Subcutaneous abdominal adipose tissue (tissue), 5 donors: ENCODE measurements around the gene NAB2.
A peak's percentile ranks its signal among the peaks of the same experiment; 100 is the strongest.

Experiments used
- H3K27ac ChIP-seq: one replicate; pipeline ENCODE4 v1.7.0; 2013; ENCODE audit warnings: low read depth, mild to moderate bottlenecking, inconsistent platforms, low read length, moderate library complexity
- H3K27me3 ChIP-seq, 5 donors: one replicate each; pipeline ENCODE4 v1.7.0; 2013; ENCODE audit warnings: low read length in 5 of 5, inconsistent platforms in 1 of 5; ENCODE audit not compliant: control insufficient read depth in 5 of 5, insufficient read depth in 4 of 5
- H3K36me3 ChIP-seq, 5 donors: one replicate each; pipeline ENCODE4 v1.7.0; 2013; ENCODE audit warnings: low read length in 5 of 5; ENCODE audit not compliant: control insufficient read depth in 5 of 5, insufficient read depth in 5 of 5
- H3K4me1 ChIP-seq, 5 donors: one replicate each; pipeline ENCODE4 v1.7.0; 2013; ENCODE audit warnings: low read length in 5 of 5, mild to moderate bottlenecking in 3 of 5, moderate library complexity in 1 of 5; ENCODE audit not compliant: control insufficient read depth in 5 of 5, insufficient read depth in 5 of 5
- H3K4me3 ChIP-seq, 5 donors: one replicate each; pipeline ENCODE4 v1.7.0; 2013; ENCODE audit warnings: low read length in 5 of 5, low read depth in 1 of 5
- H3K9ac ChIP-seq, 5 donors: one replicate each; pipeline ENCODE4 v1.7.0; 2013; ENCODE audit warnings: low read length in 5 of 5, mild to moderate bottlenecking in 4 of 5, moderate library complexity in 3 of 5
- H3K9me3 ChIP-seq, 5 donors: one replicate each; pipeline ENCODE4 v1.7.0; 2013; ENCODE audit warnings: low read length in 5 of 5; ENCODE audit not compliant: control insufficient read depth in 5 of 5
- donor health status: healthy.
- donor health status: healthy.
- donor health status: healthy.
- donor health status: healthy.
- donor health status: healthy.

The NAB2 gene

DNA sequence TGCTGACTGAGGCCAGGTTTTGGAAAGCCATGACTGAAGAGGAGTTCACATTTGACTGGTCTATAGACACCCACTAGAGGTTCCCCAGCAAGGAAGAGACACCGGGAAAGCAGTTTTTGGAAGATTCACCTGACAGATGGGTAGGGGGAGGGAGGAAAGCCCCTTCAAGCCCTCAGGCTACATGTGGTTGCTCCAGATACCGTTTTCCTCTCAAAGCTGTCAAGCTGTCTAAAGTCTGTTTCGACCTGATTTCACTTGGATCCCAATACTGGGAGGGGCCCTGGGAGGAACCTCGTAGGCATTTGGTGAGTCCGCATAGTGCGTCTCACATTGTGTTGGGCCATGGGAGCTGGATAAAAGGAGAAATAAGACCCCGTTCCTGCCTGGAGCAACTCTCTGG, 37.6 kb downstream of the NAB2 start:
- no peaks in the 10 kb centered on the region for H3K36me3 ChIP-seq
- peaks cover 9 to 45% (median 31%) of the 10 kb centered on the region in 5 donors for H3K4me1 ChIP-seq
- H3K9me3 ChIP-seq, result no peaks in the 10 kb centered on the region
- peak overlapping the region; percentile 99 for H3K27ac ChIP-seq
- peak overlapping the region in 4 of 5 donors; percentile 13 to 93 (median 59) for H3K9ac ChIP-seq
- H3K4me3 ChIP-seq, result peak overlapping the region; percentile 64 to 89 (median 77)
- no peaks in the 10 kb centered on the region for H3K27me3 ChIP-seq

DNA sequence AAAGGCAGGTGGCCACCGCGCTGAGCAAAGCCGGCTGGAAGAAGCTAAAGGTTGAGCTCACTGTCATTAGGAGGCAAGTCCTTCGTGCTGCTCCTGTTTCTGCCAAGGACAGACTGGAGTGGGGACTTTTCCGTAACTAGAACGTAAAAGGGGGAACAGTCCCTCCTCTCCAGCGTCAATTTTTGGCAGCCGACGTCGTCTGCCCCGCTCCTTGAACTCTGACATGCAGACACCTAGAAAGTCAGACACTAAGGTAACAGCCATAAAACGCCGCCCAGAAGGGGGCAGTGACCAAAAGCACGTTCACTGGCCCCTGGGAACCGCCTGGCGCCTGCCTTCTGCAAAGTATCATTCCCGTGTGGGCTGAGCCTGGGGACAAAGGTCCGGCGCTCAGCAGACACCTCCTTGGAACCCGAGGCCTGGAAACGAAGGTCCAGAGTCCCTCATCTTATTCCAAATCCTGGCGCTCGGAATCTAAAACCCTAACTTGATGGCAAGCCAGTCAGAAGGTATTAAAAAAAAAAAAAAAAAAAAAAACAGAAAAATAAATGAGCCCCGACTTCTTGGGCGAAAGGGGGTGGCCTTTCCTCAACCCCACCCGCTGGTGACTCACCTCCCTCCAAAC, 38.3 kb downstream of the NAB2 start:
- peak overlapping the region; percentile 64 to 89 (median 77) for H3K4me3 ChIP-seq
- H3K36me3 ChIP-seq, result peaks cover 0 to 3% (median 0%) of the 10 kb centered on the region in 5 donors
- H3K9me3 ChIP-seq, result no peaks in the 10 kb centered on the region
- peaks cover 15 to 52% (median 38%) of the 10 kb centered on the region in 5 donors for H3K4me1 ChIP-seq
- no peaks in the 10 kb centered on the region for H3K27me3 ChIP-seq
- peak overlapping the region; percentile 26 to 93 (median 56) for H3K9ac ChIP-seq
- H3K27ac ChIP-seq, result peak overlapping the region; percentile 99

DNA sequence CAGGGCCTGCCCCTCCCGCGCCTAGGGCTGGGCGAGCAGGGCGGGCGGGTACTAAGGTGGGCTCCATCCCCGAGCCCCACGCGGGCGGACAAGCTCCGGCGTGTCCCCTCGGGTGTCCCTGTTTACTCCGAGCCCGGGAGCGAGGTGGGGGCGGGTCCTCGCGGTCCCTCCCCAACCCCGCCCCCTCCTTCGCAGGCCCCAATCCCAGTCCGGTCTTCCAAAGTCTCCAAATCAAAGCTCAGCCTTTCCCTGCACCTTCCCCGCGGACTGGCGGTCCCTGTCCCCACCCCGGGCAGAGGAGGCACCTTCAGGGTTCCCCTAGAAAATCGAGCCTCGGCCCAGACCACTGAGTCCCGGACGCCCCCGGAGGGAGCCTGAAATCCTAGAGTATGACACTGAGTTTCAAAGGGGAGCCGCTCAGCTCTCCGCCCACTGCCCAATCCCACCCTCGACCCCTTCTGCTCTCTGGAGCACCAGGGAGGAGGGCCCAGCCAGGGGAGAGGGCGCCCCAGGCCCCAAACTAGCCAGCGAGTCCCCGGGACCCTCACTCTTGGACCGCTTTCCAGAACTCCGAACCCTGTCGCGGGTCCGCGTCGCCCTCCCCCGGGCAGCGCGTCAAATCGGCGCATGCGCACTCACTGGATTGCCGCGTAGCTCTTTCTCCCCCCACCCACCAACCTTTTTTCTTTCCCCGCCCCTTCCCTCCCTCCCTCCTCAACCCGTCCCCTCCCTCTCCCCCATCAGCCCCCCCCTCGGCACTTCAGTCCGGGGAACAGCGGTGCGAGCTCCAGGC, 39.0 kb downstream of the NAB2 start, which contains the start of gene LRP1:
Gene LRP1 (plus strand): TSS at position 758 of the 793 bp plus-strand sequence. CDS start 482 bp downstream, outside the sequence.
- Histone ChIP-seq H3K9me3 (no peaks in the 10 kb centered on the region), H3K4me3 (peak within 1 kb of the TSS; percentile 77 to 94 (median 83)), H3K27me3 (no peaks in the 10 kb centered on the region), H3K4me1 (peaks cover 18 to 59% (median 45%) of the 10 kb centered on the region in 5 donors), H3K27ac (peak within 1 kb of the TSS; percentile 99), H3K36me3 (peaks cover 0 to 3% (median 0%) of the 10 kb centered on the region in 5 donors), H3K9ac (peak within 1 kb of the TSS; percentile 26 to 93 (median 88))

DNA sequence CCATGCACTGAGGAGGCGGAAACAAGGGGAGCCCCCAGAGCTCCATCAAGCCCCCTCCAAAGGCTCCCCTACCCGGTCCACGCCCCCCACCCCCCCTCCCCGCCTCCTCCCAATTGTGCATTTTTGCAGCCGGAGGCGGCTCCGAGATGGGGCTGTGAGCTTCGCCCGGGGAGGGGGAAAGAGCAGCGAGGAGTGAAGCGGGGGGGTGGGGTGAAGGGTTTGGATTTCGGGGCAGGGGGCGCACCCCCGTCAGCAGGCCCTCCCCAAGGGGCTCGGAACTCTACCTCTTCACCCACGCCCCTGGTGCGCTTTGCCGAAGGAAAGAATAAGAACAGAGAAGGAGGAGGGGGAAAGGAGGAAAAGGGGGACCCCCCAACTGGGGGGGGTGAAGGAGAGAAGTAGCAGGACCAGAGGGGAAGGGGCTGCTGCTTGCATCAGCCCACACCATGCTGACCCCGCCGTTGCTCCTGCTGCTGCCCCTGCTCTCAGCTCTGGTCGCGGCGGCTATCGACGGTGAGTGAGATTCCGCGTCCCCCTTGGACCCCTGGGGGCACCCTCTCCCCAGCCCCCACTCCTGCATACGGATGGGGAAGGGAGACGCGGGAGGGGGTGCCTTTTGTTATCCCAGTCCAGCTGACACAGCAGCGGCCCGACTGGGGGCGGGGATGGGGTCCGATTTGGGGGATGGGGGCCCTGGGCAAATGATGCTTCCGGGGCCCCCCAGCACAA, 39.8 kb downstream of the NAB2 start:
- Histone ChIP-seq H3K9me3 (no peaks in the 10 kb centered on the region), H3K4me3 (peak overlapping the region; percentile 77 to 94 (median 83)), H3K9ac (peak overlapping the region in 4 of 5 donors; percentile 71 to 91 (median 81)), H3K4me1 (peaks cover 18 to 65% (median 51%) of the 10 kb centered on the region in 5 donors), H3K27me3 (no peaks in the 10 kb centered on the region), H3K36me3 (peaks cover 0 to 3% (median 0%) of the 10 kb centered on the region in 5 donors), H3K27ac (peak overlapping the region; percentile 99)

DNA sequence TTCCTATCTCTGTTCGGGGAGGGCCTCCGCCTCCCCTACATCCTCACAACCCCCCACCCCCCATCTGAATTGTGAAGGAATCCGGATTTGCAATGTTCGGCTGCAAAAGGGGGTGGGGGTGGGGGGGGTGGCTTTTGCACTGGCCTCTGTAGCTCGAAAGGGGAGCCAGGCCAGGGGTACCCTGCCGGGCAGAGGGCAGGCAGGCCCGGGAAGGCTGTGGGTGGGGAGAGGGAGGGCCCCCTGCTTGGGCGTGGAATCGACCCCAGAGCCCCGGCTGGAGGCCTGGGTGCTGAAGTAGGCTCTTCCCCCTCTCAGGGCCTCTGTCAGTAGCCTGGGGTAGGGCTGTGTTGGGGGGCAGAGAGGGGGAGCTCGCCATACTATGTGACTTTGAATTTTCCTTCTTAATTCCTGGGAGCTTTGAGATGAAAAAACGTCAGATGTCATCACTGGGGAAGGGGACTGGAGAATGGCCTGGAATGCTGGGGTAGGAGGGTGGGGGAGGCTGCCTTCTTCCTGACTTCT, 40.5 kb downstream of the NAB2 start:
- H3K9ac ChIP-seq, result peak overlapping the region; percentile 69 to 91 (median 77)
- no peaks in the 10 kb centered on the region for H3K27me3 ChIP-seq
- H3K9me3 ChIP-seq, result no peaks in the 10 kb centered on the region
- H3K27ac ChIP-seq, result peak overlapping the region; percentile 99
- H3K36me3 ChIP-seq, result peaks cover 0 to 3% (median 0%) of the 10 kb centered on the region in 5 donors
- H3K4me3 ChIP-seq, result peak overlapping the region; percentile 77 to 94 (median 89)
- H3K4me1 ChIP-seq, result peaks cover 20 to 72% (median 58%) of the 10 kb centered on the region in 5 donors

DNA sequence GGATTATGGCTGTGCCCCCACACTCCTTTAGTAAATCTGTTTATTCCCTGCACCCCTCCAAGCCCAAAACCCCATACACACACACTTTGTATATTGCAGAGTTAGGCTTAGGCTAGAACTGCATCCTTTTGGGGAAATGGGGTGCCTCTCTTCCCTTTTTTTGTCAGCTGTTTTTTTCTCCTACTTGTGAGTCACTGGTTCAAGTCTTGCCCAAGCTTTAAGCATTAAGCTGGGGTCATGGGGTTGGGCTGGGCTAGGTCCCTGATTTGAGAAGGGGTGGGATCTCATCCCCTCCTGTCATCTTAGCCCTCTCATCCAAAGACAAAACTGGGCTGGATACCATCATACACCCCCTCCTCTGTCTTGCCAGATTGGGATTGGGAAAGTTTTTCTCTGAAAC, 41.0 kb downstream of the NAB2 start:
- Histone ChIP-seq H3K4me3 (peak overlapping the region; percentile 77 to 94 (median 89)), H3K36me3 (peaks cover 0 to 3% (median 0%) of the 10 kb centered on the region in 5 donors), H3K27ac (peak overlapping the region; percentile 99), H3K27me3 (no peaks in the 10 kb centered on the region), H3K4me1 (peaks cover 20 to 76% (median 63%) of the 10 kb centered on the region in 5 donors), H3K9me3 (no peaks in the 10 kb centered on the region), H3K9ac (peak overlapping the region; percentile 69 to 91 (median 77))

DNA sequence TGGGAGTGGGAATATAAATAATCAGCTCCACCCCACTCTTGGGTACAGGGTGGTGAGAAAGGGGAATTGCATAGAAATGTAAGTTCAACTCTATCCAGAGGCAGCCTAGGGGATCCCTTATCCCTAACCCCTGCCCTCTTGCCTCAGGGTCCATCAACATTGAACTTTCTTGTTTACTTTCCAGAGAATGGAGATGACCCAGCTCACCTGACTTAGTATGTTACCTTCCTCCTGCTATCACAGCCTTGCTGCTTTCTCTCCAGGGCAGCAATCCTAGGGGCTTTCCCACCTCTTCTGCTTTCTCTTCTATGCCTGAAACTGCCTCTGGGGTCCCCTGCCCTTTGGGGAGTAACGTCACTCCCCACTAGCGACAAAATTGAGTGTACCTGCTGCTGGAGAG, 42.0 kb downstream of the NAB2 start:
- Histone ChIP-seq H3K36me3 (peaks cover 0 to 3% (median 0%) of the 10 kb centered on the region in 5 donors), H3K9ac (peak overlapping the region; percentile 57 to 92 (median 85)), H3K4me3 (peak overlapping the region; percentile 77 to 94 (median 89)), H3K27ac (peak overlapping the region; percentile 99), H3K4me1 (peaks cover 27 to 87% (median 74%) of the 10 kb centered on the region in 5 donors), H3K9me3 (no peaks in the 10 kb centered on the region), H3K27me3 (no peaks in the 10 kb centered on the region)

DNA sequence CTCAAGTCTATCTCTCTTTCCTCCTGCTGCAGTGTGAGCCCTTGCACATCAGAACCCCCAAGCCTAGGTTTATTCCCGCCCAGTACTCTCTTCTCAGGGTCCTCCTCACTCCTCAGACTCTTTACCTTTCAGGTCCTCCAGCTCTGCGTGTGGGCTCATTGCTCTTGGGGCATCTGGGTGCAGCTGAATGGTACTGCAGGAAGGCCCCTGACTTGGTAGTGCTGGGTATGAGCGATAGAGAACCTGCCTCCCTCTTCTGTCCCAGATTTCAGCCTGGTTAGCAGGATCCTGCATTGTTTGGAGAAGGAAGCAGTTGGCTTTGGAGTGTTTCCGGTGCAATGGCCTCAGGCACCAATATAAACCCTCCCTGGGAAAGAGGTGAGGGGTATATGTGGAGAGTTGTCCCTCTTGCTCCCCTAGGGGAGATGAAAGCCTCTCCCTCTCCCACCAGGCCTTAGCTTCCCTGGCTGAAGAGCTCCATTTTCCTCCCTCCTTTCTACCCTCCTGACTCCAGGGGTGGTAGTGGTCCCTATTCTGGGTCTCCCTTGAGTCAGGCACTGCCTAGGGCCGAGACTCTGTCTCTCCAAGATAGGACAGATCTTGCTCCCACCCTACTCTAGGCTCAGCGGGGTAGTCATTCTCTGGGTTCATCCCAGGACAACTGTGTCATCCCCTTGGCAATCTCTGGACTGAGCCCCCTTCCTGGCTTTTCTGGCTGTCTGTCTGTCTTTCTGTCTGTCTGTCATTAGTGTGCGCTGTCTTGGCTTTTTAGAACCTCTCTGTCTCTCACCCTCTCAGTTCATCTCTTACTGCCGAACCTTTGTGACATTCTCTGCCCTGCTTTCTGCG, 43.2 kb downstream of the NAB2 start:
- Histone ChIP-seq H3K27ac (peak overlapping the region; percentile 99), H3K27me3 (no peaks in the 10 kb centered on the region), H3K9ac (peak overlapping the region; percentile 57 to 92 (median 85)), H3K9me3 (no peaks in the 10 kb centered on the region), H3K4me3 (peak overlapping the region; percentile 36 to 94 (median 89)), H3K36me3 (peaks cover 0 to 3% (median 0%) of the 10 kb centered on the region in 5 donors), H3K4me1 (peaks cover 27 to 88% (median 77%) of the 10 kb centered on the region in 5 donors)
